Subcutaneous preadipocyte (primary cell): ENCODE results near the gene BLOC1S4. TPM values are rescaled to one million over a fixed set of nuclear protein-coding genes. Genes with fewer than 3 reads are reported as not detected.

Experiments
- total RNA-seq: library from RNA; depleted of rRNA; stranded (reverse); fragments of >200 nt; gene quantifications from 2 replicates; pipeline ENCODE4 v1.2.3, GENCODE V29; 2012

BLOC1S4 gene
- total RNA-seq = 9.4 and 11.8 TPM in 2 replicates

GRCh38 chr4:6716018-6716911 lies at the start of gene BLOC1S4:
BLOC1S4 (plus strand) TSS chr4:6716174; CDS start chr4:6716210, 36 bp downstream.

DNA sequence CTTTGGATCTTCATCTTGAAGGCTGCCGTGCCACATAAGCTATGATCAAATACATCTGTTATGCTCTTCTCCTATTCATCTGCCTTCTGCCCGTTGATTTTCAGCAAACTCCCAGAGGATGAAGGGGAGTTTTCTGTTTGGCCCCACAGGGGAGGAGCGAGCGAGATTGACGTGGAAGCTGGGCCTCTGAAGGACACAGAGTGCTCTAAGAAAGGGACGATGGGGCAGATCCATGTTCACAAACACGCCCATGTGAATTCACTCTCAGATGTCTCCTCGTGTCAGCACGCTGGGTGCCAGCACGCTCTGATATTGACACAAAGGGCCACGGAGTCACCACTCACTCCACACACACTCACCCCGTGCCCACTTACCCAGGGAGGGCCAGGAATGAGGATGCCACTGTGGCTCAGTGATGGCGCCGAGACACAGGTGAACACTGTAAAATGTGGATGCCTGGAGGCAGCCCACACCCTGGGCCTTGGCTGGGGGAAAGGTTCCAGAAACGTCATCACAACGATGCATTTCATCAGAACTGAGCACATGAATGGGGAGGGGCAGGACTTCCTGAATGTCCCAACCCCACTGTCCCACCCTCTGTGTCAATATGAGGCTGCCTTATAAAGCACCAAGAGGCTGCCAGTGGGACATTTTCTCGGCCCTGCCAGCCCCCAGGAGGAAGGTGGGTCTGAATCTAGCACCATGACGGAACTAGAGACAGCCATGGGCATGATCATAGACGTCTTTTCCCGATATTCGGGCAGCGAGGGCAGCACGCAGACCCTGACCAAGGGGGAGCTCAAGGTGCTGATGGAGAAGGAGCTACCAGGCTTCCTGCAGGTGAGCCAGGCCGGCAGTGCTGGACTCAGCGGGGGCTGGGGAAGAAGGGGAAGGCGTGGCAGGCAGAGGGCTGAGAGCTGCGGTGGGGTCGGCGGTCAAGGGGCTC lies 22.5 kb upstream of the BLOC1S4 start, which contains the start of gene S100P:
TSS of gene S100P (plus strand) at position 648 of the 946 bp plus-strand sequence. CDS start at position 703, 55 bp downstream.

GRCh38 chr4:6709230-6710114 lies 6.5 kb upstream of the BLOC1S4 start, which contains the start of gene MRFAP1L1:
MRFAP1L1 (minus strand) TSS chr4:6709865; CDS start chr4:6709629, 236 bp downstream.

Other genes with a start within 250 kb of the BLOC1S4 start
- gene PPP2R2C, start 243.6 kb upstream of the BLOC1S4 start, total RNA-seq = under 0.01 and 0.20 TPM in 2 replicates
- gene MAN2B2, start 141.0 kb upstream of the BLOC1S4 start, total RNA-seq = 7.8 and 11.0 TPM in 2 replicates
- 83.5 and 86.3 TPM in 2 replicates for gene MRFAP1, start 75.5 kb upstream of the BLOC1S4 start, total RNA-seq
- gene S100P, start 22.3 kb upstream of the BLOC1S4 start, total RNA-seq = 0.20 TPM in 1 of 2 replicates, not detected in the other
- 29.0 and 29.7 TPM in 2 replicates for gene MRFAP1L1, start 6.3 kb upstream of the BLOC1S4 start, total RNA-seq
- gene KIAA0232, start 66.6 kb downstream of the BLOC1S4 start, total RNA-seq = 11.0 and 16.0 TPM in 2 replicates
- 28.3 and 32.3 TPM in 2 replicates for gene TBC1D14, start 193.7 kb downstream of the BLOC1S4 start, total RNA-seq